CD14-positive monocyte (primary cell): Measurements from ENCODE around the gene ACSL1. TPM values are rescaled to one million over a fixed set of nuclear protein-coding genes. Genes with fewer than 3 reads are reported as not detected.
A peak's percentile ranks its signal among the peaks of the same experiment; 100 is the strongest.

ENCODE experiments used
- DNase-seq, 3 donors: peaks; one replicate each; pipeline ENCODE4 v3.0.0-alpha.2; 2011 to 2022
- H2AFZ ChIP-seq: 2 replicates; pipeline ENCODE4 v1.6.0; 2012; ENCODE audit warnings: mild to moderate bottlenecking, low read depth, low read length, inconsistent platforms; ENCODE audit not compliant: insufficient read depth, poor library complexity, severe bottlenecking
- H3K27ac ChIP-seq, 2 donors: 1 replicate in 1 of 2; 2 replicates in 1 of 2; pipeline ENCODE4 v1.5.1; 2012 to 2013; ENCODE audit warnings: low read length in 2 of 2, control low read depth in 1 of 2, inconsistent platforms in 1 of 2, low read depth in 1 of 2, mild to moderate bottlenecking in 1 of 2
- H3K27me3 ChIP-seq, 2 donors: one replicate each; pipeline versions ENCODE4 v1.6.0 to v1.6.1; 2011 to 2013; ENCODE audit warnings: low read length in 2 of 2; ENCODE audit not compliant: control insufficient read depth in 2 of 2, insufficient read depth in 2 of 2
- H3K36me3 ChIP-seq, 2 donors: replicated peaks in 1 of 2; 1 replicate in 1 of 2; 2 replicates in 1 of 2; pipeline versions ENCODE4 v1.5.1 to v1.6.1; 2012 to 2013; ENCODE audit warnings: low read length in 2 of 2, control low read depth in 1 of 2, inconsistent platforms in 1 of 2, mild to moderate bottlenecking in 1 of 2; ENCODE audit not compliant: insufficient read depth in 2 of 2, control insufficient read depth in 1 of 2
- H3K4me1 ChIP-seq, 2 donors: 1 replicate in 1 of 2; 2 replicates in 1 of 2; pipeline versions ENCODE4 v1.5.1 to v1.6.1; 2012 to 2013; ENCODE audit warnings: low read length in 2 of 2, control low read depth in 1 of 2, inconsistent platforms in 1 of 2, mild to moderate bottlenecking in 1 of 2, moderate library complexity in 1 of 2; ENCODE audit not compliant: insufficient read depth in 2 of 2, control insufficient read depth in 1 of 2
- H3K4me2 ChIP-seq: replicated peaks from 2 replicates; pipeline ENCODE3; 2012; ENCODE audit warnings: low read length, moderate library complexity, mild to moderate bottlenecking; ENCODE audit not compliant: poor library complexity, severe bottlenecking; ENCODE audit errors: extremely low read depth
- H3K4me3 ChIP-seq, 3 experiments: fragments of 200-600 bp in 1 of 3; sonication (generic) in 1 of 3; replicated peaks in 1 of 3; 1 replicate in 2 of 3; 2 replicates in 1 of 3; pipeline ENCODE4 v1.5.1; 2011 to 2013; ENCODE audit warnings: low read length in 3 of 3, mild to moderate bottlenecking in 3 of 3, control low read depth in 2 of 3, low read depth in 2 of 3, inconsistent platforms in 1 of 3, moderate library complexity in 1 of 3
- H3K79me2 ChIP-seq: 2 replicates; pipeline ENCODE4 v1.6.0; 2012; ENCODE audit warnings: mild to moderate bottlenecking, control low read depth, inconsistent platforms, low read length, moderate library complexity; ENCODE audit not compliant: insufficient read depth
- H3K9ac ChIP-seq: 2 replicates; pipeline ENCODE4 v1.6.0; 2017; ENCODE audit warnings: low read length, mild to moderate bottlenecking; ENCODE audit not compliant: insufficient read depth, poor library complexity, severe bottlenecking
- H3K9me3 ChIP-seq, 2 donors: replicated peaks in 1 of 2; 1 replicate in 1 of 2; 2 replicates in 1 of 2; pipeline versions ENCODE4 v1.5.1 to v1.6.1; 2012 to 2013; ENCODE audit warnings: low read length in 2 of 2, control low read depth in 1 of 2; ENCODE audit not compliant: control insufficient read depth in 1 of 2, insufficient read depth in 1 of 2
- H4K20me1 ChIP-seq: 2 replicates; pipeline ENCODE4 v1.6.0; 2012; ENCODE audit warnings: mild to moderate bottlenecking, low read length, control low read depth, moderate library complexity; ENCODE audit not compliant: insufficient read depth
- H3K27ac Mint-ChIP-seq, 7 donors: one replicate each; pipeline ENCODE4 v1.8.0; 2020; ENCODE audit warnings: mild to moderate bottlenecking in 7 of 7, mixed read lengths in 7 of 7, moderate library complexity in 6 of 7, inconsistent platforms in 2 of 7
- H3K27me3 Mint-ChIP-seq, 3 donors: one replicate each; pipeline ENCODE4 v1.8.0; 2021 to 2022; ENCODE audit warnings: low read depth in 3 of 3, mild to moderate bottlenecking in 3 of 3, mixed read lengths in 3 of 3, moderate library complexity in 3 of 3, inconsistent platforms in 1 of 3
- H3K36me3 Mint-ChIP-seq, 2 donors: one replicate each; pipeline ENCODE4 v1.8.0; 2020; ENCODE audit warnings: mixed read lengths in 2 of 2, inconsistent platforms in 1 of 2, mild to moderate bottlenecking in 1 of 2
- H3K4me1 Mint-ChIP-seq: one replicate; pipeline ENCODE4 v1.8.0; 2020; ENCODE audit warnings: mild to moderate bottlenecking, mixed read lengths
- H3K4me3 Mint-ChIP-seq, 2 donors: one replicate each; pipeline ENCODE4 v1.8.0; 2020; ENCODE audit warnings: mild to moderate bottlenecking in 2 of 2, mixed read lengths in 2 of 2, moderate library complexity in 1 of 2
- H3K9me3 Mint-ChIP-seq, 7 donors: one replicate each; pipeline ENCODE4 v1.8.0; 2020 to 2022; ENCODE audit warnings: mixed read lengths in 7 of 7, mild to moderate bottlenecking in 6 of 7, moderate library complexity in 6 of 7, inconsistent platforms in 2 of 7
- CTCF ChIP-seq: fragments of 200-600 bp; IDR thresholded peaks from one replicate; pipeline ENCODE4 v1.8.0; 2022; ENCODE audit warnings: antibody characterized with exemption, mild to moderate bottlenecking
- WGBS: methylation state at CpG from one replicate; pipeline ENCODE4 v1.1.5; 2013; ENCODE audit warnings: missing lambda C conversion rate; ENCODE audit not compliant: insufficient coverage; 5-methylcytosine and 5-hydroxymethylcytosine counted together
- intact Hi-C, 2 donors: fragments of 100-400 bp; cut with micrococcal nuclease; formaldehyde crosslinking; loops; one replicate each; pipeline versions ENCODE4 v1.15.0 to v1.15.1; 2023
- polyA plus RNA-seq, 3 donors: library from polyadenylated mRNA; depleted of rRNA in 1 of 3; unstranded in 2 of 3; stranded (reverse) in 1 of 3; fragments of 300-500 nt in 2 of 3; fragments of >200 nt in 1 of 3; fragmentation: Illumina TruSeq in 2 of 3; gene quantifications; 1 replicate in 2 of 3; 2 replicates in 1 of 3; pipeline ENCODE4 v1.2.3, GENCODE V29; 2012 to 2021

Gene ACSL1
- polyA plus RNA-seq, 3 donors, result 72.4 to 115 (median 115) TPM

- Histone ChIP-seq H3K27ac (no peak overlapping the region), H3K4me3 (no peak overlapping the region), H3K9ac (no peak overlapping the region), H3K9me3 (no peaks in the 10 kb centered on the region), H3K27me3 (no peaks in the 10 kb centered on the region), H3K4me2 (no peak overlapping the region), H2AFZ (no peak overlapping the region), H4K20me1 (peaks cover 94% of the 10 kb centered on the region), H3K4me1 (no peaks in the 10 kb centered on the region), H3K79me2 (no peaks in the 10 kb centered on the region), H3K36me3 (peaks cover 95 to 100% of the 10 kb centered on the region in 2 donors)
- WGBS, result 100% methylated on average over 3 of the region's 5 CpGs
- H3K4me1 Mint-ChIP-seq, result no peaks in the 10 kb centered on the region
- H3K27ac Mint-ChIP-seq, result peak overlapping the region in 1 of 7 donors; percentile 46
- H3K9me3 Mint-ChIP-seq, result no peaks in the 10 kb centered on the region
- no peak for DNase-seq
- no peak for TF ChIP-seq CTCF
- intact Hi-C loops, result no loop called here
- no peaks in the 10 kb centered on the region for H3K27me3 Mint-ChIP-seq
- H3K4me3 Mint-ChIP-seq, result no peak overlapping the region
- H3K36me3 Mint-ChIP-seq, result peaks cover 96 to 99% of the 10 kb centered on the region in 2 donors
Observed at GRCh38 chr4:184768296-184768695, 57.5 kb downstream of the ACSL1 start.

- no peaks in the 10 kb centered on the region for H3K9me3 ChIP-seq
- H3K36me3 Mint-ChIP-seq, result peaks cover 95 to 99% of the 10 kb centered on the region in 2 donors
- intact Hi-C loops, result no loop called here
- H3K27ac ChIP-seq, result no peak overlapping the region
- peaks cover 94 to 100% of the 10 kb centered on the region in 2 donors for H3K36me3 ChIP-seq
- WGBS, result 100% methylated on average over 5 of the region's 9 CpGs
- TF ChIP-seq CTCF, result no peak
- no peak overlapping the region for H3K4me2 ChIP-seq
- DNase-seq, result no peak
- H4K20me1 ChIP-seq, result peaks cover 98% of the 10 kb centered on the region
- peak overlapping the region in 4 of 7 donors; percentile 11 to 58 (median 26) for H3K27ac Mint-ChIP-seq
- H3K4me3 ChIP-seq, result no peak overlapping the region
- no peaks in the 10 kb centered on the region for H3K27me3 Mint-ChIP-seq
- H3K4me1 Mint-ChIP-seq, result peaks cover 6% of the 10 kb centered on the region
- no peak overlapping the region for H2AFZ ChIP-seq
- no peaks in the 10 kb centered on the region for H3K27me3 ChIP-seq
- H3K4me3 Mint-ChIP-seq, result no peak overlapping the region
- H3K4me1 ChIP-seq, result no peaks in the 10 kb centered on the region
- H3K9me3 Mint-ChIP-seq, result no peaks in the 10 kb centered on the region
- no peak overlapping the region for H3K9ac ChIP-seq
- H3K79me2 ChIP-seq, result no peaks in the 10 kb centered on the region
Observed at GRCh38 chr4:184766446-184766845, 59.3 kb downstream of the ACSL1 start.
